ENCODE results near the gene NFRKB.

- TF ChIP-seq CTCF (IDR thresholded peaks at IDR 0.05) (no peak), POLR2A (IDR thresholded peaks at IDR 0.05) (no peak)
Observed at GRCh38 chr11:129849447-129850130, 45.8 kb downstream of the NFRKB start.

Measured in thyroid gland (tissue), 4 donors.